SK-N-MC (cell line): ENCODE measurements around the gene NIT2.

Experiments used
- EZH2 ChIP-seq: fragments of 200-600 bp; sonication (generic); IDR thresholded peaks from one replicate; pipeline ENCODE4 v1.6.1; 2017; ENCODE audit warnings: antibody characterized with exemption
- FOXP2 ChIP-seq: optimal IDR thresholded peaks from 2 replicates; pipeline ENCODE3; 2011; ENCODE audit warnings: mild to moderate bottlenecking, moderate library complexity; ENCODE audit not compliant: insufficient read depth; ENCODE audit errors: extremely low read length, control extremely low read depth
- POLR2AphosphoS5 ChIP-seq: IDR thresholded peaks from 2 replicates; pipeline ENCODE4 v1.6.1; 2012; ENCODE audit warnings: mild to moderate bottlenecking, low read depth, low read length, borderline replicate concordance

GRCh38 chr3:100299016-100299415, 35.5 kb upstream of the NIT2 start:
- TF ChIP-seq POLR2AphosphoS5 (no peak), EZH2 (no peak), FOXP2 (no peak)
